ENCODE measurements around the gene EFNB3. TPM values are rescaled to one million over a fixed set of nuclear protein-coding genes. Genes with fewer than 3 reads are reported as not detected.

EFNB3 gene
- total and polyA plus RNA-seq, 2 of the 4 experiments (the other 2 are of a cell fraction) = 0.54 to 2.0 TPM

GRCh38 chr17:7676533-7676932 lies 28.5 kb upstream of the EFNB3 start:
- H2BK15ac ChIP-seq (ENCODE audit: low read depth, low read length) = no peak overlapping the region
- no peak for ATAC-seq (ENCODE audit: low read depth)
- H3K23ac ChIP-seq (ENCODE audit: low read depth, low read length) = no peak overlapping the region
- no peaks in the 10 kb centered on the region for H3K27me3 ChIP-seq (ENCODE audit: control insufficient read depth, insufficient read depth, low read length)
- ChIA-PET CTCF (no interaction called here), POLR2A (ENCODE audit: unreplicated experiment) (no interaction called here)
- no peak overlapping the region for H2BK120ac ChIP-seq (ENCODE audit: low read depth, low read length)
- DNase-seq = no peak
- no peak overlapping the region for H3K56ac ChIP-seq (ENCODE audit: extremely low read depth, insufficient read depth, low read length)
- no peak overlapping the region for H3K4me2 ChIP-seq (ENCODE audit: low read depth, low read length)
- no peak overlapping the region for H2BK5ac ChIP-seq (ENCODE audit: low read depth, low read length, poor library complexity, severe bottlenecking)
- no peak overlapping the region for H4K5ac ChIP-seq (ENCODE audit: low read depth, low read length)
- peaks cover 9% of the 10 kb centered on the region for H3K9me3 ChIP-seq (ENCODE audit: control insufficient read depth, insufficient read depth, low read length)
- no peak overlapping the region for H3K27ac ChIP-seq (ENCODE audit: insufficient read depth, low read length)
- H3K9me1 ChIP-seq (ENCODE audit: insufficient read depth, low read length) = no peaks in the 10 kb centered on the region; the same call in 1 of the 2 replicates
- no peak overlapping the region for H3K4ac ChIP-seq (ENCODE audit: low read depth, low read length)
- WGBS, 2 experiments (ENCODE audit: extremely low coverage in 2 of 2, insufficient read length in 1 of 2) = 60% methylated on average over 2 of the region's 5 CpGs; no CpG with 5 or more reads in 1 of the 2 experiments
- dilution Hi-C loops (cut with HindIII; ENCODE audit: low sequenced_read_pairs, unreplicated experiment) (no loop called here), intact Hi-C loops (cut with micrococcal nuclease) (no loop called here), in situ Hi-C loops (cut with MboI; ENCODE audit: low sequenced_read_pairs) (no loop called here)
- H3K4me3 ChIP-seq (ENCODE audit: insufficient read depth, low read depth, low read length) = no peak overlapping the region
- no peak overlapping the region for H2BK20ac ChIP-seq (ENCODE audit: low read depth, low read length)
- H3K36me3 ChIP-seq (ENCODE audit: control insufficient read depth, insufficient read depth, low read length) = peaks cover 33% of the 10 kb centered on the region
- H3K4me1 ChIP-seq (ENCODE audit: control insufficient read depth, insufficient read depth, low read length) = no peaks in the 10 kb centered on the region
- no peak for TF ChIP-seq FOS (IDR thresholded peaks at IDR 0.05; ENCODE audit: low read depth, low read length)
- no peak for TF ChIP-seq MAZ (IDR thresholded peaks at IDR 0.05; ENCODE audit: borderline replicate concordance, low read depth, low read length)
- TF ChIP-seq, protein P1, sequence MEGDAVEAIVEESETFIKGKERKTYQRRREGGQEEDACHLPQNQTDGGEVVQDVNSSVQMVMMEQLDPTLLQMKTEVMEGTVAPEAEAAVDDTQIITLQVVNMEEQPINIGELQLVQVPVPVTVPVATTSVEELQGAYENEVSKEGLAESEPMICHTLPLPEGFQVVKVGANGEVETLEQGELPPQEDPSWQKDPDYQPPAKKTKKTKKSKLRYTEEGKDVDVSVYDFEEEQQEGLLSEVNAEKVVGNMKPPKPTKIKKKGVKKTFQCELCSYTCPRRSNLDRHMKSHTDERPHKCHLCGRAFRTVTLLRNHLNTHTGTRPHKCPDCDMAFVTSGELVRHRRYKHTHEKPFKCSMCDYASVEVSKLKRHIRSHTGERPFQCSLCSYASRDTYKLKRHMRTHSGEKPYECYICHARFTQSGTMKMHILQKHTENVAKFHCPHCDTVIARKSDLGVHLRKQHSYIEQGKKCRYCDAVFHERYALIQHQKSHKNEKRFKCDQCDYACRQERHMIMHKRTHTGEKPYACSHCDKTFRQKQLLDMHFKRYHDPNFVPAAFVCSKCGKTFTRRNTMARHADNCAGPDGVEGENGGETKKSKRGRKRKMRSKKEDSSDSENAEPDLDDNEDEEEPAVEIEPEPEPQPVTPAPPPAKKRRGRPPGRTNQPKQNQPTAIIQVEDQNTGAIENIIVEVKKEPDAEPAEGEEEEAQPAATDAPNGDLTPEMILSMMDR (conservative IDR thresholded peaks at IDR 0.05; ENCODE audit: low read depth, low read length) = no peak
- no peak for TF ChIP-seq RCOR1 (IDR thresholded peaks at IDR 0.05; ENCODE audit: insufficient replicate concordance, low read length)
- no peak for TF ChIP-seq RAD21 (IDR thresholded peaks at IDR 0.05; ENCODE audit: low read length)
- H3K14ac ChIP-seq (replicated peaks; ENCODE audit: low read depth, low read length) = no peak overlapping the region
- no peak overlapping the region for H2AK9ac ChIP-seq (replicated peaks; ENCODE audit: low read depth, low read length, poor library complexity)
- H4K91ac ChIP-seq (ENCODE audit: insufficient read depth, low read depth, low read length) = no peak overlapping the region
- H2AK5ac ChIP-seq (ENCODE audit: low read depth, low read length) = no peak overlapping the region
- BruUV-seq (replicated peaks) = no TSS peak
- peaks cover 3% of the 10 kb centered on the region; the same call in 1 of the 2 replicates for H4K20me1 ChIP-seq (ENCODE audit: insufficient read depth, low read length)
- H3K79me1 ChIP-seq (ENCODE audit: low read depth in 1 of 2, low read length in 2 of 2) = peaks cover 7 to 33% of the 10 kb centered on the region in 2 experiments; a peak in 3 of 4 replicates
- no peak overlapping the region for H3K9ac ChIP-seq (ENCODE audit: low read depth, low read length)
- H2AFZ ChIP-seq (replicated peaks; ENCODE audit: low read length, poor library complexity) = no peak overlapping the region
- no peak overlapping the region for H3K18ac ChIP-seq (ENCODE audit: low read depth, low read length)
- H4K8ac ChIP-seq (ENCODE audit: low read depth in 2 of 2, low read length in 2 of 2) = no peak overlapping the region
